ENCODE measurements around the gene ME3. TPM values are rescaled to one million over a fixed set of nuclear protein-coding genes. Genes with fewer than 3 reads are reported as not detected.
"Not testable (repeated sequence)": the region's sequence is repeated elsewhere in the genome, so short reads cannot be mapped to it uniquely, and the experiment has no call there.

ME3 gene
- total RNA-seq, 4 donors from 2014 or later, result 30.8 to 54.6 (median 36.7) TPM

DNA sequence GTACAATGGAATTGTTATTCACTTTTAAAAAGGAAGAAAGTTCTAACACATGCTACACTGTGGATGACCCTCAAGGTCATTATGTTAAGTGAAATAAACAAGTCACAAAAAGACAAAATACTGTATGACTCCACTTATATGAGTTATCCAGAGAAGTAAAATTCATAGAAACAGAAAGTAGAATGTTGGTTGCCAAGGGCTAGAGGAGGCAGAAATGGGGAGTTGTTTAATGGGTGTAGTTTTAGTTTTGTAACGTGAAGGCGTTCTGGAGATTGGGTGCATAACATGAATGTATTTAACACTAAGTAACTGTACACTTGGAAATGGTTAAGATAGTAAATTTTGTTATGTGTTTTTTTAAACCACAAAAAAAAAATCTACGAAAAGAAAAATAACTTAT lies 253.9 kb downstream of the ME3 start:
- H3K4me1 ChIP-seq, result no peaks in the 10 kb centered on the region
- no peaks in the 10 kb centered on the region for H3K9me3 ChIP-seq
- H3K27me3 ChIP-seq, result no peaks in the 10 kb centered on the region
- DNase-seq (ENCODE audit: low spot score in 2 of 2), result no peak
- TF ChIP-seq, protein P1, sequence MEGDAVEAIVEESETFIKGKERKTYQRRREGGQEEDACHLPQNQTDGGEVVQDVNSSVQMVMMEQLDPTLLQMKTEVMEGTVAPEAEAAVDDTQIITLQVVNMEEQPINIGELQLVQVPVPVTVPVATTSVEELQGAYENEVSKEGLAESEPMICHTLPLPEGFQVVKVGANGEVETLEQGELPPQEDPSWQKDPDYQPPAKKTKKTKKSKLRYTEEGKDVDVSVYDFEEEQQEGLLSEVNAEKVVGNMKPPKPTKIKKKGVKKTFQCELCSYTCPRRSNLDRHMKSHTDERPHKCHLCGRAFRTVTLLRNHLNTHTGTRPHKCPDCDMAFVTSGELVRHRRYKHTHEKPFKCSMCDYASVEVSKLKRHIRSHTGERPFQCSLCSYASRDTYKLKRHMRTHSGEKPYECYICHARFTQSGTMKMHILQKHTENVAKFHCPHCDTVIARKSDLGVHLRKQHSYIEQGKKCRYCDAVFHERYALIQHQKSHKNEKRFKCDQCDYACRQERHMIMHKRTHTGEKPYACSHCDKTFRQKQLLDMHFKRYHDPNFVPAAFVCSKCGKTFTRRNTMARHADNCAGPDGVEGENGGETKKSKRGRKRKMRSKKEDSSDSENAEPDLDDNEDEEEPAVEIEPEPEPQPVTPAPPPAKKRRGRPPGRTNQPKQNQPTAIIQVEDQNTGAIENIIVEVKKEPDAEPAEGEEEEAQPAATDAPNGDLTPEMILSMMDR (IDR thresholded peaks at IDR 0.05), result no peak
- no peak for TF ChIP-seq EP300 (IDR thresholded peaks at IDR 0.05)
- TF ChIP-seq POLR2A (IDR thresholded peaks at IDR 0.05), result no peak
- peaks cover 0 to 1% (median 0%) of the 10 kb centered on the region in 3 donors for H3K36me3 ChIP-seq
- H3K27ac ChIP-seq, result no peak overlapping the region
- WGBS, 2 donors, result 89 to 92% methylated on average over 3 of the region's 3 CpGs
- H3K4me3 ChIP-seq, result no peak overlapping the region

DNA sequence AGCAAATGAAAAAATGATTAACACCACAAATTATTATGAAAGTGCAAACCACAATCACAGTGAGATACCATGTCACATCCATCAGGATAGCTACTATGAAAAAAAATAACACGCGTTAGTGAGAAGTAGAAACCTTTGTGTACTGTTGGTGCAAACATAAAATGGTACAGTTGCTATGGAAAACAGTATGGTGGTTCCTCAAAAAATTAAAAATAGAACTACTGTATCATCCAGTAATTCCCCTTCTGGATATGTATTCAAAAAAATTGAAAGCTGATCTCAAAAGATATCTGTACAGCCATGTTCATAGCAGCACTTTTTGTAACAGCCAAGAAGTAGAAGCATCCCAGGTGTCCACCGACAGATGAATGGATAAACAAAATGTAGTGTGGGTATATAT lies 254.3 kb downstream of the ME3 start:
- H3K36me3 ChIP-seq, result peaks cover 0 to 5% (median 0%) of the 10 kb centered on the region in 3 donors
- H3K4me1 ChIP-seq, result no peaks in the 10 kb centered on the region
- H3K9me3 ChIP-seq, result no peaks in the 10 kb centered on the region
- no peak overlapping the region for H3K27ac ChIP-seq
- TF ChIP-seq, protein P1 (IDR thresholded peaks at IDR 0.05), result no peak
- no peak for TF ChIP-seq POLR2A (IDR thresholded peaks at IDR 0.05)
- TF ChIP-seq EP300 (IDR thresholded peaks at IDR 0.05), result no peak
- H3K27me3 ChIP-seq, result no peaks in the 10 kb centered on the region
- DNase-seq (ENCODE audit: low spot score in 2 of 2), result no peak
- 84 to 86% methylated on average over 3 of the region's 3 CpGs for WGBS, 2 donors
- H3K4me3 ChIP-seq, result no peak overlapping the region

DNA sequence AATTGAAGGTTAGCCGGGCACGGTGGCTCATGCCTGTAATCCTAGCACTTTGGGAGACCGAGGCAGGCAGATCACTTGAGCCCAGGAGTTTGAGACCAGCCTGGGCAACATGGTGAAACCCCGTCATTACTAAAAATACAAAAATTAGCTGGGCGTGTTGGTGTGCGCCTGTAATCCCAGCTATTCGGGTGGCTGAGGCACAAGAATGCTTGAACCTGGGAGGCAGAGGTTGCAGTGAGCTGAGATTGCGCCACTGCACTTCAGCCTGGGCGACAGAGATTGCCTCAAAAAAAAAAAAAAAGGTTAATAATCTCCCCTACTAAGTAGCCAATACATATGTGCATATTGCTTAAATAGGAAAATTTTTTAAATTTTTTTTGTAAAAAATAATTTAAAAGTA lies 255.5 kb downstream of the ME3 start:
- H3K36me3 ChIP-seq, result peaks cover 0 to 14% (median 0%) of the 10 kb centered on the region in 3 donors
- not testable (repeated sequence) for H3K27ac ChIP-seq; H3K9me3 ChIP-seq; H3K4me1 ChIP-seq; H3K4me3 ChIP-seq; DNase-seq (ENCODE audit: low spot score in 2 of 2); H3K27me3 ChIP-seq
- 90 to 92% methylated on average over 9 of the region's 9 CpGs for WGBS, 2 donors

DNA sequence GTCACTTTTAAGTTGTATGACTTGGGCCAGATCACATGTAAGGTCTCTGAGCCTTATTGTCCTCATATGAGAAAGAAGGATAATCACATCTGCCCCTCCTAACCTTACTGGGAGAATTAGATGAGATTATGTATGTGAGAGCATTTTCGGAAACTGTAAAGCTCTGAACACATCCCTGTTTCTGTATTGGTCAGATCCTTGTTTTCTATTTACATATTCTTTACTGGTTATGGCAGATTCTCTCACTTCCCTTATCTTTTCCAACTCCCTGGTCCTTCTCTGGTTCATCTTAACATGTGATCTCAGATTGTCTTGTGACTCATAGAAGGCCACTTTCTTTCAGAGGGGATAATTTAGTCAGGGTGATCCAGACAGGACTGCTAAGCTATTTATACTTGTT lies 255.9 kb downstream of the ME3 start:
- no peaks in the 10 kb centered on the region for H3K9me3 ChIP-seq
- no peaks in the 10 kb centered on the region for H3K4me1 ChIP-seq
- no peak overlapping the region for H3K27ac ChIP-seq
- no peaks in the 10 kb centered on the region for H3K27me3 ChIP-seq
- no peak overlapping the region for H3K4me3 ChIP-seq
- peaks cover 0 to 14% (median 0%) of the 10 kb centered on the region in 3 donors for H3K36me3 ChIP-seq
- no peak for DNase-seq (ENCODE audit: low spot score in 2 of 2)
- whole genome bisulfite sequencing, 2 donors, result 78 to 94% methylated on average over 1 of the region's 1 CpG
- TF ChIP-seq, protein P1 (IDR thresholded peaks at IDR 0.05), result no peak
- no peak for TF ChIP-seq EP300 (IDR thresholded peaks at IDR 0.05)
- TF ChIP-seq POLR2A (IDR thresholded peaks at IDR 0.05), result no peak

DNA sequence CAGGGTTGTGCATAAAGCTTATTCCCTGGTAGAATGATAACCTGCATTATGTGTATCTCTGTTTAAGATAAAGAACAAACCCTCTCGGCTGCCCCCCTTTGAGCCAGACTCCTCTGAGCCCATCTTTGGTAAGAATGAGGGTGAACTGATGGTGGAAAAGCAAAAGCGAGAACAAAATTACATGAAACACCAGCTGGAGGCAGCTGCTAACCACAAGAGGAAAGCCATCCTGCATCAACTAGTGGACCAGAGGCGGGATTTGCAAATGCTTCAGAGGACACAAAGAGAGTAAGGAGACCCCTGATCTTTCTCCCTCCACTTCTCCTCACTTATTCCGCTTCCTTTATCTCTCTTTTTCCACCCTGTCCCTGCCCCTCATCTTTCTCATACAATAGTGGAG lies 257.4 kb downstream of the ME3 start:
- DNase-seq (ENCODE audit: low spot score in 2 of 2), result no peak
- H3K9me3 ChIP-seq, result no peaks in the 10 kb centered on the region
- TF ChIP-seq POLR2A (IDR thresholded peaks at IDR 0.05) (no peak), EP300 (IDR thresholded peaks at IDR 0.05) (no peak)
- TF ChIP-seq, protein P1 (IDR thresholded peaks at IDR 0.05), result no peak
- no peaks in the 10 kb centered on the region for H3K4me1 ChIP-seq
- no peak overlapping the region for H3K4me3 ChIP-seq
- no peak overlapping the region for H3K27ac ChIP-seq
- H3K27me3 ChIP-seq, result no peaks in the 10 kb centered on the region
- H3K36me3 ChIP-seq, result peaks cover 0 to 14% (median 0%) of the 10 kb centered on the region in 3 donors
- 89 to 90% methylated on average over 4 of the region's 4 CpGs for WGBS, 2 donors

DNA sequence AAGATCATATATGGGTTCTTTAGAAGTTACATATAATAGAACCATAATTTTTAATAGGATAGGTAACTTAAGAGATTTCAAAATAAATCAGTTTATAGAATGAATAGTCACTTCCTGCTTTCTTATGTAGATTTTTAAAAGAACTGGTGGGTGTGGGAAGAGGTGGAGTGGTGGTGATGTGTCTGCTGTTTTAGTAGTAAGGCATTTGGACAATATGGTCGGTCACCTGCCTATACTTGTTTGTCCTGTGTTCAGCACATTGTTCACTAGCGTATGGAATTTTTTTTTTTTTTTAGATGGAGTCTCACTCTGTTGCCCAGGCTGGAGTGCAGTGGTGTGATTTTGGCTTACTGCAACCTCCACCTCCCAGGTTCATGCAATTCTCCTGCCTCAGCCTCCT lies 258.4 kb downstream of the ME3 start:
- TF ChIP-seq EP300 (IDR thresholded peaks at IDR 0.05), result no peak
- Histone ChIP-seq H3K27me3 (no peaks in the 10 kb centered on the region), H3K27ac (no peak overlapping the region), H3K4me3 (no peak overlapping the region), H3K9me3 (no peaks in the 10 kb centered on the region), H3K4me1 (no peaks in the 10 kb centered on the region), H3K36me3 (peaks cover 0 to 22% (median 0%) of the 10 kb centered on the region in 3 donors)
- no peak for DNase-seq (ENCODE audit: low spot score in 2 of 2)
- 91 to 97% methylated on average over 2 of the region's 2 CpGs for WGBS, 2 donors
